ENCODE measurements around the gene CDIP1.

- TF ChIP-seq CTCF (IDR thresholded peaks at IDR 0.05): no peak
- no peak for TF ChIP-seq POLR2A (IDR thresholded peaks at IDR 0.05)
Observed at GRCh38 chr16:4498546-4499195, 39.9 kb downstream of the CDIP1 start.
